GM18858 (cell line): ENCODE results near the gene PIWIL4.
"Not testable (repeated sequence)": the region's sequence is repeated elsewhere in the genome, so short reads cannot be mapped to it uniquely, and the experiment has no call there.

Experiments used
- ATAC-seq: cut with Tn5 transposase; IDR thresholded peaks from one replicate; pipeline ENCODE4 v1.9.1; 2021; ENCODE audit not compliant: unreplicated experiment

The PIWIL4 gene

GRCh38 chr11:94635072-94635471, 67.9 kb downstream of the PIWIL4 start:
- no peak for ATAC-seq

DNA sequence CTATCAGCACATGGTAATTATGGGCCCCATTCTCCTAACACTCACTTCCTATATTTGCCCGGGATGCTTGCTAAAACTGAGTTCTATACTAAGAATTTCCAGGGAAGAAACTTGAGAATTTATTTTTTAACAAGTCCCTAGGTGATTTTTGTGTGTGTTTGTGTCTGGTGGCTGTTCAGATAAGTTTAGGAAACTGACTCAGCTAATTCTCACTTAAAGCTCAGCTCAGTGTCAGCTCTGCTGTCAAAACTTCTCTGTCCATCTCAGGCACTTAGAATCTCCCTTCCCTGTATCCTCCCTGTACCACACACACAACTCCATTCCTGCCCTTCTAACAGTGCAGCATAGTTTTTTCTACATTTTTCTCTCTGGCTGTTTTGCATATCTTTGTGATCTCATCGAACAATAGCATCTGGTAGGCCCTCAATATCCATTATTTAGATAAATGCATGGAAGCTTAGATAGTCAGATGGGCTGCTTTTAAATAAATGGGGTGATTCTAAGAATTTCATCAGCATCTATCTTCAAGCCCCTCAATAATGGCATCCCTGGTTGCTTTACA, 69.3 kb downstream of the PIWIL4 start:
- no peak for ATAC-seq

DNA sequence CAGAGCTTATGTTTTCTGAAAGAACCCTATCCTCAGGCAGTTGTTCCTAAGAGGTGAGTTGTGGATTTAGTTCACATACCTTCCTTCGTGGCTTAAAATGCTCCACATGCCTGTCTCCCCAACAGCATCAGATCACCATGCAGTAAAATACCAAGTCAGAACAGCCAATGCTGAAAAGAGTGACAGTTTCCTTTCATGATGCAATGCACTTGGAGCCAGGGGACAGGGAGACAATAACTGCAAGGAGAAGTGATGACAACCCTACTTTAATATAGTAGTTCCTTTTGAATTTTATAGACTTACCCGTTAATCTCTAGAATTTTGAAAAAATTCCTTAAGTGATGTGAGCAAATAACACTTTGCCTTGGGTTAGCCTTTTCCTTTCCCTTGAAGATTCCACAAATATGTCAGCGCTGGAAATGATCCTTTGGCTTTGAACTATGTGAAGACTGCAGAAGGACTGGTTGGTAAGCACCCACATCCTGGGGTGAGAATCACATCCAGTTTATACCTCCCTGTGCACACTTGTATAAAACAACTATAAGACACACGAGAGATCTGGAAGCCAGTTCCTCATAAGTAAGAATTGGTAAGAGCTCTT, 71.2 kb downstream of the PIWIL4 start:
- ATAC-seq, result no peak

GRCh38 chr11:94638902-94639373, 71.8 kb downstream of the PIWIL4 start:
- ATAC-seq, result no peak

- no peak for ATAC-seq
Observed at GRCh38 chr11:94639901-94640721, 72.9 kb downstream of the PIWIL4 start.

DNA sequence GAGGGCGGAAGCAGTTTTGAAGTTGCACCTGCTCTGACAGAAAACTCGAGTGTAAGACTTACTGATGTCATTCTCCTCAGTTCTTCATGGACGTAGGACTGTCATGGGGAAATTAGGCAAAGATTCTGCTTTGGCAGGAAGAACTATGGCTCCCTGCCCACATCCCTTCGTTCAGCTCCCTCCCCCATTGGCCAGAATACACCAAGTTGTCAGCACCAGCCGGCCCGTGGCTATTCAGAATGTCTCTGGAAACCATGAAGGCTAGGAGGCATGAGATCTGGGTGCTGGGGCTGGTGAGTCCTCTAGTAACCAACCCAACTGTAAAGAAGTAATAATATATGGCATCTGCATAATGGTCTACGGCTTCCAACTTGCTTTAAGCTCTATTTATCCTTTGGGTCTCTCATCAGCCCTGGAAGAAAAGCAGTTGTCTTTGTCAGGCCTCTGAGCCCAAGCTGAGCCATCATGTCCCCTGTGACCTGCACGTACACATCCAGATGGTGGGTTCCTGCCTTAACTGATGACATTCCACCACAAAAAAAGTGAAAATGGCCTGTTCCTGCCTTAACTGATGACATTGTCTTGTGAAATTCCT, 74.1 kb downstream of the PIWIL4 start:
- ATAC-seq, result no peak

DNA sequence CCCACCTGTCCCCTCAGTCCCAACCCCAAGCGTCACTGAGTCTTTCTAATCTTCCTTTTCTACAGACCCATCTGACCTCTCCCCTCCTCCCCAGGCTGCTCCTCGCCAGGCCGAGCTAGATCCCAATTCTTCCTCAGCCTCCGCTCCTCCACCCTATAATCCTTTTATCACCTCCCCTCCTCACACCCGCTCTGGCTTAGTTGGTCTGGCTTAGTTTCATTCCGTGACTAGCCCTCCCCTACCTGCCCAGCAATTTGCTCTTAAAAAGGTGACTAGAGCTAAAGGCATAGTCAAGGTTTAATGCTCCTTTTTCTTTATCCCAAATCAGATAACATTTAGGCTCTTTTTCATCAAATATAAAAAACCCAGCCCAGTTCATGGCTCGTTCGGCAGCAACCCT, 76.0 kb downstream of the PIWIL4 start:
- not testable (repeated sequence) for ATAC-seq

GRCh38 chr11:94647926-94648325, 80.8 kb downstream of the PIWIL4 start:
- no peak for ATAC-seq

- no peak for ATAC-seq
Observed at GRCh38 chr11:94648789-94649188, 81.6 kb downstream of the PIWIL4 start.

GRCh38 chr11:94649254-94649653, 82.1 kb downstream of the PIWIL4 start:
- ATAC-seq, result no peak

DNA sequence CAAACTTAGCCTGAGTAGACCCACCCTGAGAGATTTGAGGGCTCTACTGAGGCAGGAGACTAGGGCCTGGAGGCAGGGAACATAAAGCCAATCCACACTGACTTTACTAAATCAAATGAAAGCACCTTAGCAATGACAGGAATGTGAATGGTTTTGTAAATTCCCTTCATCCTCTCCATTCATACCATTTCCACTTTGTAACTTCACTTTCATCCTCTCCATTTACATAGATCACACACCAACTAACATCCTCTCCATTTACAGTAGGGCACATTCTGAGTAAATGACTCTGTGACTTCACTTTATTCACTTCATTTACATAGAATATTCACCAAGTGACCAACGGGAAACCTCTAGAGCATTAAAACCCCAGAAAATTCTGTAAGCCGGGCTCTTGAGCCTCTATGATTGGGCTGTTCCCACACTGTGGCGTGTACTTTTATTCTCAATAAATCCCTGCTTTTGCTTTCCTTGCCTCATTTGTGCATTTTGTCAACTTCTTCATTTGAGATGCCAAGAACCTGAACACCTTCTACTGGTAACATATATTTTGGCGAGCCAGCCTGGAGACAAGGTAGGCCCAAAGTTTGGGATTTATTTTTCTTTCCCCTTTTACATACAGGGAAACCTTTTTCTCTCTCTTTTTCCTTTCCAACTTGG, 82.9 kb downstream of the PIWIL4 start:
- ATAC-seq, result no peak

- no peak for ATAC-seq
Observed at GRCh38 chr11:94650756-94651155, 83.6 kb downstream of the PIWIL4 start.

DNA sequence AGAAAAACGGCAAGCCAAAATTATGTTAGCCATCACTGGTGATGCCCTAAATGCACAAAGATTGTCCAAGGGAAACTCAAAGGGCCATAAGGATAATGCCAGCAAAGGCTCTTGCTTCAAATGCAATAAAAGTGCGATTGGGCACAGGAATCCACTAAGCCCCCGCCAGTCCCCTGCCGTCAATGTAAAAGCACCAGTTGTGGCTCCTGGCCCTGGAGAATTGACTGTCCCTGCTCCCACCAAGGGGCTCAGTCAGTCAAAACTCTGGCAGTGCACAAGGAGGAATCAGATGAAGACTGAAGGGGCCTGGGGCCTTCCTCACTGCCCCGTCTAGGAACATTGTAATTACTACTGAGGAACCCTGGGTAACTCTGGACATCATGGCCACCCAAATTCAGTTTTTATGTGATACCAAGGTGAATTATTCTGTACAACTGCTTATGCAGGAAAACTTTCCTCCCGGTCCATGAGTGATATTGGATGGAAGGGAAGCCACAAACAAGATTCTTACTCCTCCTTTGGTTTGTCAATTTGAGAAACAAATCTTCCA, 85.6 kb downstream of the PIWIL4 start:
- no peak for ATAC-seq

DNA sequence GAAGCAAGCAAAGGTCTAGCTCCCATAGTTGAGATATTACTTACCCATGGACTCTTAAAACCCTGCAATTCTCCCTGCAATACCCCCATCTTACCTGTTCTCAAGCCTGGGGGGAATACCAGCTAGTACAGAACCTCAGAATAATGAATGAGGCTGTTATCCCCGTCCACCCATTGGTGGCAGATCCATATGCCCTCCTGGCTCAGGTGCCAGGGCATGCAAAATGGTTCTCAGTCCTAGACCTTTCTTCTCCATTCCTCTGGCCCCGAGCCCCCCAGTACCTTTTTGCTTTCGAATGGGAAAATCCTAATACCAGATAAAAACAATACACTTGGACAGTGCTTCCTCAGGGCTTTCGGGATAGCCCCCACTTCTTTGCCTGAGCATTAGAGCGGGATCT, 86.4 kb downstream of the PIWIL4 start:
- no peak for ATAC-seq

GRCh38 chr11:94654201-94654600, 87.0 kb downstream of the PIWIL4 start:
- ATAC-seq, result no peak

GRCh38 chr11:94655291-94655690, 88.1 kb downstream of the PIWIL4 start:
- no peak for ATAC-seq

DNA sequence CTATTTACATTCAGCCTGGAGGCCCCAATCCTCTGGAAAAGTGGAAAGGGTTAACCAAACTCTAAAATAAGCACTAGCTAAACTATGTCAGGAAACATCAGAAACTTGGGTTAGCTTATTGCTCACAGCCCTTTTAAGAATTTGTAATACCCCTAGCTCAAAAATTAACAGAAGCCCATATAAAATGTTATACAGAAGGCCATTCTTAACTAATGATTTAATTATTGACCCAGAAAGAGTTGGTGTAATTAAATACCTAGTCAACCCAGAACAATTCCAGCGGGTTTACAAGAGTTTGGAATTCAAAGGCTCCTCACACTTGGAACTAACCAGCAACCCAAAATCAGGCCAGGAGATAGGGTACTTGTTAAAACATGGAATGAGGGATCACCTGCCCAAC, 88.8 kb downstream of the PIWIL4 start:
- ATAC-seq, result no peak

DNA sequence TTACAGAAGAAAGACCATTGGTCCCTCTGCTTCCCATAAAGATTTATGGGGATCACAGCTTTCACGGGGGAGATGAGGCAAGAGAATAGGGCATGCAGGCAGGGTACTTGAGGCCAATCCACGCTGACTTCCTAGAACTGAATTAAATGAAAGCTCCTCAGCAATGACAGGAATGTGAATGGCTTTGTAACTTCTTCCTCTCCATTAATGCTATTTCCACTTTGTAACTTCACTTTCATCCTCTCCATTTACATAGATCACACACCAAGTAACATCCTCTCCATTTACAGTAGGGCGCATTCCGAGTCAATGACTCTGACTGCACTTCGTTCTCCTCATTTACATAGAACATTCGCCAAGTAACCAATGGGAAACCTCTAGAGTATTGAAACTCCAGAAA, 89.8 kb downstream of the PIWIL4 start:
- ATAC-seq, result no peak

DNA sequence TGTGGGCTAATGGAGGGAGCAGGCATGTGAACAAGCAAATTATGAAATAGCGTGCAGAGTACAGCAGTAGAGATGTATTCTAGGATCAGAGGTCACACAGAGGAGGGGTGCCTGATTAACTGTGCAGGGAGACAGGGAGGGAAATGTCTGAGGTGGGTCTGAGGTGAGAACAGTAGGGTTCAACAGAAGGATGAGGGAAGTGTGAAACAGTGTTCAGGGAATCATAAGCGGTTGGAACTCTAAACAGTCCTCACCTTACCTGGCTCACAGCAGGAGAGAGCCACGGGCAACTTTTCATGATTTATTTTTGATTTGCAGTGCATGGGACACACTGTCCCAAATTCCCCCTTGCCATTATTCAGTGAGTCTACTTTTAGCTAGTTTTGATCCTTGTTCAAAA, 90.5 kb downstream of the PIWIL4 start:
- no peak for ATAC-seq

DNA sequence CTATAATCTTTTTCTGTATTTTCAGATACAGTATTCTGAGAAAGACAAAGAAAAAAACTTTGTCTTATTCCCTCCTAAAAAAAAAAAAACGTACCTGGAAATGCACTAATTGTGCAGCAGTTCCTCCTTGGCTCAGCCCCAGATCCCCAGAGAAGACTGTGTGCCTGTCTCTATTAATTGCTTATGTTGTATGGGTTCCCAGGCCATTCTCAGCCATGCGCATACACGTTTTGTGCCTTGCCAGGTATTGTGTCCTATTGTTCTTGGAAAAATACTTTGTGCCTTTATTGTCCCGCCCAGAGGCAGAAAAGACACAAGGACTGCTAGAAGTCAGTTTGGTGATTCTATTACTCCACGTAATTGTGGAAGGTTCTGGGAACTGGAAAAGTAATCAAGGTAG, 91.2 kb downstream of the PIWIL4 start:
- no peak for ATAC-seq

- no peak for ATAC-seq
Observed at GRCh38 chr11:94658888-94659287, 91.7 kb downstream of the PIWIL4 start.
